Large intestine (tissue), 3 donors: ENCODE results near the gene WWP2. TPM values are rescaled to one million over a fixed set of nuclear protein-coding genes. Genes with fewer than 3 reads are reported as not detected.
A peak's percentile ranks its signal among the peaks of the same experiment; 100 is the strongest.
"Not testable (repeated sequence)": the region's sequence is repeated elsewhere in the genome, so short reads cannot be mapped to it uniquely, and the experiment has no call there.

Source experiments
- DNase-seq, 2 donors: peaks; one replicate each; pipeline versions ENCODE4 v3.0.0 to v3.0.0-alpha.2; 2013
- H3K27ac ChIP-seq: one replicate; pipeline ENCODE4 v1.5.1; 2013; ENCODE audit warnings: low read length
- H3K27me3 ChIP-seq: 2 replicates; pipeline ENCODE4 v1.6.1; 2013; ENCODE audit warnings: low read length; ENCODE audit not compliant: control insufficient read depth, insufficient read depth
- H3K36me3 ChIP-seq: 2 replicates; pipeline ENCODE4 v1.6.1; 2013; ENCODE audit warnings: low read length; ENCODE audit not compliant: control insufficient read depth, insufficient read depth
- H3K4me1 ChIP-seq: one replicate; pipeline ENCODE4 v1.6.1; 2013; ENCODE audit warnings: low read length; ENCODE audit not compliant: control insufficient read depth, insufficient read depth
- H3K4me3 ChIP-seq: one replicate; pipeline ENCODE4 v1.5.1; 2013; ENCODE audit warnings: low read length
- H3K9me3 ChIP-seq: one replicate; pipeline ENCODE4 v1.6.1; 2013; ENCODE audit warnings: mild to moderate bottlenecking, low read depth, low read length, moderate library complexity; ENCODE audit not compliant: control insufficient read depth
- WGBS: methylation state at CpG from one replicate; pipeline ENCODE4 v1.1.5; 2013; ENCODE audit warnings: low lambda C conversion rate; ENCODE audit not compliant: insufficient coverage; 5-methylcytosine and 5-hydroxymethylcytosine counted together
- polyA plus RNA-seq: library from polyadenylated mRNA; unstranded; fragments of 120-200 nt; gene quantifications from one replicate; pipeline ENCODE4 v1.2.1, GENCODE V29; 2013

The WWP2 gene
- polyA plus RNA-seq, 1 donor: 40.4 TPM

DNA sequence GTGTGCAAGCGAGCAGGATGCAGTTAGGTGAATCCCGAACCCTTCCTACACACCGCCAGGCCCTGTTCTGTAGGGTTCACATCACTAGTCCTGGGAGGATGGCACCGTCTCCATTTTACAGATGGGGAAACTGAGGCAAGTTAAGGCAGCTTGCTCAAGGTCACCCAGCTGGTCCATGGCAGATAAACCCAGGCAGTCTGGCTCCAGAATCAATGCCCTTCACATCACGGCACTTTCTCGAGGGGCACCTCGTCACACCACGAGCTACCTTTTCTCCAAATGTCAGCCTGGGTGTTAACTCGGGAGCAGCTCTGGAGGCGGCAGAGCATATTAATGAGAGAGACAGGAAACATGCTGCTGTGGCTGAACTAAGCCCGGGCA lies 16.9 kb upstream of the WWP2 start:
- no peak for DNase-seq
- Histone ChIP-seq H3K9me3 (no peaks in the 10 kb centered on the region), H3K36me3 (peaks cover 82% of the 10 kb centered on the region), H3K4me1 (peaks cover 9% of the 10 kb centered on the region), H3K4me3 (no peak overlapping the region), H3K27ac (no peak overlapping the region), H3K27me3 (no peaks in the 10 kb centered on the region)
- WGBS: no CpG with 5 or more reads among the region's 11 CpGs

DNA sequence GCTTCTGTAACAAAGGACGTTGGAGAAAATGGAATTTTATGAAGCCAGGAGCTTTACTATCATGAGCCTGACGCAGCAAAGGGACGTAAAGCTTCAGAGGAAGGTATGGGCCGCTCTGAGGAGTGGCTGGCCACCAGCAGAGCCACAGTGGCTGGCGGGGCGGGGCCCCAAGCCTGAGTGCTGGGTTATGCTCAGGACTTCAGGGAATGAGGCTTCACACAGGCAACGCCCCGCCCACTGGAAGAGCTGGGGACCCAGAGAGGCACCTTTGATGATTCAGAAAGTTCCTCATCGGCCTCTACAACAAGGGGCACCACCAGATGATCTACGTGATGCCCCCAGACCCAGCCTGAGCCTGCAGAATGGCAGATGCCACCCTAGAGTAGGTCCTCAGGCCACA lies 16.2 kb upstream of the WWP2 start:
- no peaks in the 10 kb centered on the region for H3K27me3 ChIP-seq
- no peak for DNase-seq
- no peaks in the 10 kb centered on the region for H3K9me3 ChIP-seq
- H3K4me1 ChIP-seq: peaks cover 9% of the 10 kb centered on the region
- WGBS: 100% methylated on average over 2 of the region's 10 CpGs
- H3K27ac ChIP-seq: no peak overlapping the region
- no peak overlapping the region for H3K4me3 ChIP-seq
- H3K36me3 ChIP-seq: peaks cover 85% of the 10 kb centered on the region

DNA sequence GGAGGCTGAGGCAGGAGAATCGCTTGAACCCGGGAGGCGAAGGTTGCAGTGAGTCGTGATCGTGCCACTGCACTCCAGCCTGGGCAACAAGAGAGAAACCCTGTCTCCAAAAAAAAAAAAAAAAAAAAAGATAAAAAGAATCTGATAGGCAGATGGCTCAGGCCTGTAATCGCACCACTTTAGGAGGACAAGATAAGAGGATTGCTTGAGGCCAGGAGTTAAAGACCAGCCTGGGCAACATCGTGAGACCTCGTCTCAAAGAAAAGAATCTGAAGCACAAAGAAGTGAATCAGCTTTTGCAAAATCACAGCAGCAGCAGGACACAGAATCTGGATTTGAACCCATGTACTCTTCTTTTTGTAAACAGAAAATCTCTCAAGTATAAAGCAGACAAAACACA lies 15.0 kb upstream of the WWP2 start:
- Histone ChIP-seq H3K4me3 (no peak overlapping the region), H3K27ac (no peak overlapping the region), H3K9me3 (no peaks in the 10 kb centered on the region), H3K27me3 (no peaks in the 10 kb centered on the region), H3K4me1 (no peaks in the 10 kb centered on the region), H3K36me3 (peaks cover 77% of the 10 kb centered on the region)
- no peak for DNase-seq
- 86% methylated on average over 2 of the region's 8 CpGs for WGBS

DNA sequence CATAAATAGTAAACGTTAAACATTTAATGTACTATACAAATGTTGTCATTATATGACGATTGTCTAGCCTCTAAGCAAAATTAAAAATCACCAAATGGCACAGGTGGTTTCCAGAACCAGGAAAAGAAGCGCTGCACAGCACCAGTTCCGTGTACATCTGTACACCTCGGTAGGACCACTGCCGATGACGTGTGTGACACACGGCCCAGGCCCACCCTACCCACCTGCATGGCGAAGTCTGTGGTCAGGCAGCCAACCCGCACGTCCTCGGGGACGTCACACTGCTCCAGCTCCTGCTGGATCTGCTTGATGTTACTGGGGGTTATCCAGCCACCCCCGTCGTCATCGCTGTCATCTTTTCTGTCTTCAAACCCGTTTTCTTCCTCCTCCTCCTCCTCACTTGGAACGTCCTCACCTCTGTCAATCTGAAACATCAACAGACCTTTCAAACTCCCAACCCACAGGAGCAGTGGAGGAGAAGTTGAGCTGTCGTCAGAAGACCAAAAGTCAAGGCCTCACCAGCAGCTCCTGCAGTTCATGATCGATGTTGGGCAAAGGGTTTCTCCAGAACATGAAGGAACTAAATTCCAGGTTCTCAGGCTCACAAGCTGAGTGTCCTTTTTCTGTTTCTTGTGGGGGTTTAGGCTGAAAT lies 13.3 kb upstream of the WWP2 start:
- no peak overlapping the region for H3K27ac ChIP-seq
- H3K27me3 ChIP-seq: no peaks in the 10 kb centered on the region
- DNase-seq: no peak
- no peaks in the 10 kb centered on the region for H3K4me1 ChIP-seq
- 100% methylated on average over 7 of the region's 20 CpGs for WGBS
- no peak overlapping the region for H3K4me3 ChIP-seq
- H3K36me3 ChIP-seq: peaks cover 62% of the 10 kb centered on the region
- no peaks in the 10 kb centered on the region for H3K9me3 ChIP-seq

DNA sequence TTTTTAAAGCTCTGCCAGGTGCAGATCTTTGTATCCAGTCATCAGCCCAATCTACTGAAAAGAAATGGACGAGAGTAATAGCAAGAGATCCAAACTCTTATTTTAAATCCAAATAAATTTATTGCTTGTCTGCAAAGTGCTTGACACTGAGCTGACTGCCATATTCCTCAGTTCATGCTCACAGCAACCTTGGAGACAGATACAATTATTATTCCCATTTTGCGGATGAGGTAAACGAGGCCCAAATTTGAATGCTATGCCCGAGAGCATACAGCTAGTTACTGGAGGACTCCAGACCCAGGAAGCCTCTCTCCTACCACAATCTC lies 8.0 kb upstream of the WWP2 start:
- no CpG with 5 or more reads among the region's 4 CpGs for WGBS

GRCh38 chr16:69754469-69755310 lies 7.4 kb upstream of the WWP2 start, which contains the start of gene NOB1:
TSS of gene NOB1 (minus strand) at chr16:69754926. CDS start at chr16:69754910, 16 bp downstream.
- Histone ChIP-seq H3K36me3 (peaks cover 12% of the 10 kb centered on the region), H3K4me1 (no peaks in the 10 kb centered on the region), H3K4me3 (peak within 1 kb of the TSS; percentile 73), H3K27ac (peak within 1 kb of the TSS; percentile 30), H3K27me3 (no peaks in the 10 kb centered on the region), H3K9me3 (no peaks in the 10 kb centered on the region)
- peak; percentile 97 to 100 for DNase-seq
- WGBS: no CpG with 5 or more reads among the region's 58 CpGs

More for the DNA sequence above, 8.0 kb upstream of the WWP2 start:
- peaks cover 16% of the 10 kb centered on the region for H3K36me3 ChIP-seq
- peak overlapping the region; percentile 73 for H3K4me3 ChIP-seq
- no peaks in the 10 kb centered on the region for H3K27me3 ChIP-seq
- H3K27ac ChIP-seq: peak overlapping the region; percentile 14
- no peak for DNase-seq
- H3K9me3 ChIP-seq: no peaks in the 10 kb centered on the region
- H3K4me1 ChIP-seq: no peaks in the 10 kb centered on the region

DNA sequence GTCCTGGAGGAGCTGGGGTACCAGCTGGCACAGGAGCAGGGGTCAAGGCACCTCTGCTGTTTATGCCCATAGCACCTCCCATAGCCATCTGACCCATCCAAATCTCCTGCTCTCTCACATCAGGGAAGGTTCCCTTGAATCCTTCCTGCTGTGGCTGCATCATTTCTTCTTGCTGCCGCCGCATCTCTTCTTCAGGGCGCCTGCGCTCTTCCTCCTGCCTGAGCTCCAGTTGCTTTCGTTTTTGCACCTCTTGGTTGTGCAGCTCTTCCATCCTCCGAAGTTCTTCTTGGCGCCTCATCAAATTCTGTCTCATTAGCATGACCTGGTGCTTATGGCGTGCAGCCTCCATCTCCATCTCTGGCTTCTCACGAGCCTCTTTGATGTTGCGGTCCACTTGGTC lies 5.4 kb upstream of the WWP2 start:
- H3K4me3 ChIP-seq: no peak overlapping the region
- no peaks in the 10 kb centered on the region for H3K36me3 ChIP-seq
- no peaks in the 10 kb centered on the region for H3K9me3 ChIP-seq
- WGBS: no CpG with 5 or more reads among the region's 10 CpGs
- no peak overlapping the region for H3K27ac ChIP-seq
- no peak for DNase-seq
- no peaks in the 10 kb centered on the region for H3K27me3 ChIP-seq
- H3K4me1 ChIP-seq: peaks cover 3% of the 10 kb centered on the region

DNA sequence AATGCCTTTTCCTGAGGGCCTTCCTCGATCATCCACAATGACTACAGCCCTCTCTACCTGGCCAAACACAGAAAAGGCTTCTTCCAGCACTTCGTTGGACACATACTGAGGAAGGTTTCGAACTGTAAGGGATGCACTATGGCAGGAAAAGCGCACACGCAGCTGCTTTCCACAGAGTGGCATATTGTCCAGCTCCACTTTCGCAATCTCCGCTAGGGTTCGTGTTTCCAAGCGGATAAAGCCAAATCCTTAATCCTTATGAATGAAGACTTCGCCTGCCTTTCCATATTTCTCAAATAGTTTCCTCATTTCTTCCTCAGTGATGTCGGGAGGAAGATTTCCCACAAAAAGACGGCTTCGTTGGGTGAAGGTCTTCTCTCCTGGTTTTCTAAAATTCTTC lies 4.8 kb upstream of the WWP2 start:
- not testable (repeated sequence) for H3K4me3 ChIP-seq, H3K9me3 ChIP-seq, H3K27me3 ChIP-seq, H3K4me1 ChIP-seq, H3K36me3 ChIP-seq, DNase-seq, H3K27ac ChIP-seq
- WGBS: no CpG with 5 or more reads among the region's 13 CpGs

DNA sequence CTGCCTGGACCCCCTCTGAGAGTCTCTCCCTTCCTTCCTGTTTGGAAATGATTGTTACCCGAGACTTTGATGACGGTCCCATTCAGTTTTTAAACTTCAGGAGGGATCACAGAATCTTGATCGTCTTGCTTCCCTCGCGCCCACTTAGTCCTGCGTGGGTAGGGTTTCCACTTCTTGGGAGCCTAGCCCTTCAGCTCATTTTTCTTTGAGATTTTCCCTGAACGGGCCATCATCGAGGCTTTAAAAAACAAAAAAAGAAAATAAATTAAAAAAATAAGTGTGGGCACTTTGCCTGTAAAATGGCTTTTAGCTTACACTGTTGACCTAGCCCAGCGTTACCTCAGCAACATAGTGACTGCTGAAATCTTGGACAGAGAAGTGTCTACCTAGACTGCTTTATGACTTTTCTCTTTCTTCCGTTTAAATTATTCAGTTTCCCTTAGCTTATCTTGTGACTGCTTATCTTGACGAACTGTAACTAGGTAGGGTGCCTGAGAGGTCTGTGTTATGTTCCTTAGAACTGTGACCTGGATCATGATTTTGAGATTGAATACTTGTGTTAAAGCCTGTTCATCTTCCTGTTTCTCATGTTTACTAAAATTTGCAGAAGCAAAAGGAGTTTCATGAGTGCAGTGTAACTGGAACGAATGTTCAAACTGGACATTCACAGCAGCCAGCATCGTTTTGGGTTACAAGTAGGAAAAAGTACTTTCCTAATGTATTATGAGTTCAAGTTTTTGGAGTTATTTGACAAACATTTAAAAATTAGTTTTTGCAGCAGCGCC lies 874 bp downstream of the WWP2 start:
- Histone ChIP-seq H3K9me3 (no peaks in the 10 kb centered on the region), H3K36me3 (no peaks in the 10 kb centered on the region), H3K27ac (peak overlapping the region; percentile 83), H3K27me3 (no peaks in the 10 kb centered on the region), H3K4me1 (peaks cover 12% of the 10 kb centered on the region), H3K4me3 (peak overlapping the region; percentile 89)
- WGBS: 3% methylated on average over 4 of the region's 14 CpGs
- DNase-seq: peak; percentile 58 to 81

DNA sequence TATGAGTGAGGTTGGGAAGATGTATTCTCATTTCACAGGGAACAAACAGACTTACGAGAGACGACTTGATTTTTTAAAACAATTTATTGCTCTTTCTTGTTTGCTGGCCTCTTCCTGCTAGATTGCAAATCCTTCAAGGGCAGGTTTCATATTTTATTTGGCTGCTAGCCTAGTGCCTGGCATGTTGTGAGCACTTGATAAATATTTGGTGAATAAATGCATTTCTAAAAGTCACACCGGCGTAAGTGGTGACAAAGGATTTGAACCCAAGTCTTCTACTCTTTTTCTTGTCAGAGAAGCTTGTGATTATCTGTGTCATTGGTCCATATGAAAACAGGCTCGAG lies 1.4 kb downstream of the WWP2 start:
- Histone ChIP-seq H3K4me1 (peaks cover 13% of the 10 kb centered on the region), H3K27me3 (no peaks in the 10 kb centered on the region), H3K36me3 (no peaks in the 10 kb centered on the region), H3K4me3 (peak overlapping the region; percentile 89), H3K27ac (peak overlapping the region; percentile 83), H3K9me3 (no peaks in the 10 kb centered on the region)
- WGBS: no CpG with 5 or more reads among the region's 5 CpGs
- DNase-seq: no peak
